GM23338 (cell line): ENCODE data around the gene FUT2. TPM values are rescaled to one million over a fixed set of nuclear protein-coding genes. Genes with fewer than 3 reads are reported as not detected.

Source experiments
- ATAC-seq: fragments of 200-7000 bp; cut with Tn5 transposase; 3 replicates; pipeline ENCODE4 v1.9.1; 2020
- DNase-seq: peaks from one replicate; pipeline ENCODE4 v3.0.0-alpha.2; 2015; ENCODE audit warnings: low spot score
- H2AFZ ChIP-seq: fragments of 200-600 bp; sonication (generic); 2 replicates; pipeline ENCODE4 v1.8.0; 2016; ENCODE audit warnings: antibody characterized with exemption, mild to moderate bottlenecking, moderate library complexity
- H3F3A ChIP-seq: fragments of 200-600 bp; sonication (generic); replicated peaks from 2 replicates; pipeline ENCODE4 v1.8.0; 2017; ENCODE audit warnings: antibody characterized with exemption, mixed run types, low read depth
- H3K27ac ChIP-seq: fragments of 200-600 bp; sonication (generic); 2 replicates; pipeline ENCODE4 v1.6.1; 2016; ENCODE audit warnings: low read depth
- H3K27me3 ChIP-seq: fragments of 200-600 bp; sonication (generic); 2 replicates; pipeline ENCODE4 v1.8.0; 2016; ENCODE audit warnings: mild to moderate bottlenecking, mixed run types, moderate library complexity; ENCODE audit not compliant: insufficient read depth
- H3K36me3 ChIP-seq: fragments of 200-600 bp; sonication (generic); 2 replicates; pipeline ENCODE4 v1.8.0; 2016; ENCODE audit warnings: mild to moderate bottlenecking; ENCODE audit not compliant: insufficient read depth
- H3K4me1 ChIP-seq: fragments of 200-600 bp; sonication (generic); 2 replicates; pipeline ENCODE4 v1.8.0; 2016; ENCODE audit warnings: mild to moderate bottlenecking, moderate library complexity; ENCODE audit not compliant: insufficient read depth
- H3K4me2 ChIP-seq: fragments of 200-600 bp; sonication (generic); 2 replicates; pipeline ENCODE4 v1.7.1; 2017; ENCODE audit warnings: mixed run types
- H3K4me3 ChIP-seq: fragments of 200-600 bp; sonication (generic); 2 replicates; pipeline ENCODE4 v1.6.1; 2016; ENCODE audit warnings: mixed run types
- H3K79me2 ChIP-seq: fragments of 200-600 bp; sonication (generic); replicated peaks from 2 replicates; pipeline ENCODE4 v1.8.0; 2017; ENCODE audit warnings: mild to moderate bottlenecking; ENCODE audit not compliant: insufficient read depth
- H3K9me2 ChIP-seq: fragments of 200-600 bp; sonication (generic); 2 replicates; pipeline ENCODE4 v1.8.0; 2017; ENCODE audit not compliant: insufficient read depth
- H4K20me1 ChIP-seq: fragments of 200-600 bp; sonication (generic); replicated peaks from 2 replicates; pipeline ENCODE4 v1.8.0; 2017; ENCODE audit warnings: mild to moderate bottlenecking; ENCODE audit not compliant: insufficient read depth
- H3K27ac Mint-ChIP-seq: 2 replicates; pipeline ENCODE4 v1.8.0; 2020; ENCODE audit warnings: inconsistent platforms, mild to moderate bottlenecking, moderate library complexity, mixed read lengths
- H3K27me3 Mint-ChIP-seq: 3 replicates; pipeline ENCODE4 v1.8.0; 2022; ENCODE audit warnings: low read depth, mild to moderate bottlenecking, moderate library complexity, mixed read lengths, inconsistent platforms; ENCODE audit not compliant: insufficient read depth, poor library complexity
- H3K36me3 Mint-ChIP-seq: 3 replicates; pipeline ENCODE4 v1.8.0; 2021; ENCODE audit warnings: low read depth, mild to moderate bottlenecking, inconsistent platforms, moderate library complexity, mixed read lengths
- H3K4me1 Mint-ChIP-seq: 3 replicates; pipeline ENCODE4 v1.8.0; 2020; ENCODE audit warnings: mild to moderate bottlenecking, inconsistent platforms, mixed read lengths
- H3K4me3 Mint-ChIP-seq: 3 replicates; pipeline ENCODE4 v1.8.0; 2021; ENCODE audit warnings: moderate library complexity, mild to moderate bottlenecking, inconsistent platforms, mixed read lengths
- H3K9me3 Mint-ChIP-seq: 3 replicates; pipeline ENCODE4 v1.8.0; 2020; ENCODE audit warnings: moderate library complexity, mild to moderate bottlenecking, inconsistent platforms, mixed read lengths
- CREB1 ChIP-seq: fragments of 250-450 bp; sonication (Bioruptor Pico); IDR thresholded peaks from 2 replicates; pipeline ENCODE4 v1.5.0; 2020; ENCODE audit warnings: low read depth, mild to moderate bottlenecking, moderate library complexity
- CTCF ChIP-seq, 2 experiments: fragments of 200-600 bp in 1 of 2; sonication (generic) in 1 of 2; conservative IDR thresholded peaks; 2 replicates each; pipeline versions ENCODE4 v1.5.1 to v1.6.1; 2016 to 2017; ENCODE audit warnings: antibody characterized with exemption in 2 of 2, low read depth in 2 of 2, mild to moderate bottlenecking in 2 of 2, moderate library complexity in 1 of 2
- ETS1 ChIP-seq: IDR thresholded peaks from 2 replicates; pipeline ENCODE4 v1.6.1; 2016; ENCODE audit warnings: antibody characterized with exemption
- EZH2phosphoT487 ChIP-seq: fragments of 200-600 bp; sonication (generic); IDR thresholded peaks from one replicate; pipeline ENCODE4 v1.8.1; 2018; ENCODE audit warnings: antibody characterized with exemption; ENCODE audit not compliant: unreplicated experiment
- JUNB ChIP-seq: IDR thresholded peaks from one replicate; pipeline ENCODE4 v1.6.1; 2016; ENCODE audit warnings: antibody characterized with exemption; ENCODE audit not compliant: unreplicated experiment
- NANOG ChIP-seq: IDR thresholded peaks from 2 replicates; pipeline ENCODE4 v1.6.1; 2016; ENCODE audit warnings: antibody characterized with exemption, borderline replicate concordance
- POLR2AphosphoS5 ChIP-seq: IDR thresholded peaks from 2 replicates; pipeline ENCODE4 v1.6.1; 2016; ENCODE audit warnings: antibody characterized with exemption, low read depth
- REST ChIP-seq: IDR thresholded peaks from one replicate; pipeline ENCODE4 v1.6.1; 2018; ENCODE audit warnings: antibody characterized with exemption; ENCODE audit not compliant: unreplicated experiment
- STAT1 ChIP-seq: IDR thresholded peaks from one replicate; pipeline ENCODE4 v1.6.1; 2016; ENCODE audit warnings: antibody characterized with exemption; ENCODE audit not compliant: unreplicated experiment
- ZNF114 ChIP-seq: fragments of 250-450 bp; sonication (Bioruptor Pico); IDR thresholded peaks from 2 replicates; pipeline ENCODE4 v1.5.0; 2020; ENCODE audit warnings: mild to moderate bottlenecking, moderate library complexity
- ZNF331 ChIP-seq: fragments of 250-450 bp; sonication (Bioruptor Pico); IDR thresholded peaks from 2 replicates; pipeline ENCODE4 v1.5.0; 2020; ENCODE audit warnings: low read depth, mild to moderate bottlenecking, moderate library complexity
- polyA plus RNA-seq: library from polyadenylated mRNA; unstranded; fragments of >200 nt; fragmentation: Nextera tagmentation; extraction: Ambion mirVana; gene quantifications from 2 replicates; pipeline ENCODE4 v1.2.1, GENCODE V29; 2016
- total RNA-seq: library from RNA; depleted of rRNA; stranded (reverse); fragments of >200 nt; shearing (Covaris generic); gene quantifications from 2 replicates; pipeline ENCODE4 v1.2.3, GENCODE V29; 2014

The FUT2 gene
- total and polyA plus RNA-seq, 2 experiments from 2014 or later, result 5.0 to 5.6 TPM

- no peak for TF ChIP-seq CTCF (conservative IDR thresholded peaks at IDR 0.05; ENCODE audit: low read depth in 2 of 2)
- no peak for TF ChIP-seq ETS1
- TF ChIP-seq CREB1 (CRISPR knock-in tag), result no peak
- TF ChIP-seq JUNB, result no peak
- TF ChIP-seq POLR2AphosphoS5, result no peak
- TF ChIP-seq ZNF114 (CRISPR knock-in tag), result no peak
- TF ChIP-seq NANOG, result no peak
- no peak for TF ChIP-seq REST
- TF ChIP-seq ZNF331 (CRISPR knock-in tag), result no peak
- no peak for TF ChIP-seq STAT1
These were observed 24.9 kb upstream of the FUT2 start (continued) for GRCh38 chr19:48670699-48671445.

- Histone ChIP-seq H3K27me3 (no peaks in the 10 kb centered on the region), H3K79me2 (no peaks in the 10 kb centered on the region), H4K20me1 (no peaks in the 10 kb centered on the region), H3K36me3 (no peaks in the 10 kb centered on the region), H3F3A (no peaks in the 10 kb centered on the region), H3K4me1 (peaks cover 23% of the 10 kb centered on the region), H3K4me3 (no peak overlapping the region), H3K9me2 (no peaks in the 10 kb centered on the region), H3K27ac (no peak overlapping the region), H3K4me2 (no peak overlapping the region), H2AFZ (no peak overlapping the region)
- DNase-seq, result no peak
- TF ChIP-seq CTCF (conservative IDR thresholded peaks at IDR 0.05; ENCODE audit: low read depth in 2 of 2) (no peak; a peak in 1 of 4 replicates), REST (no peak), CREB1 (CRISPR knock-in tag) (no peak), ETS1 (no peak), EZH2phosphoT487 (no peak), ZNF114 (CRISPR knock-in tag) (no peak), NANOG (no peak), ZNF331 (CRISPR knock-in tag) (no peak), STAT1 (no peak), JUNB (no peak)
- peaks cover 22% of the 10 kb centered on the region for H3K27me3 Mint-ChIP-seq
- H3K4me3 Mint-ChIP-seq, result no peak overlapping the region
- no peak overlapping the region for H3K27ac Mint-ChIP-seq
- H3K36me3 Mint-ChIP-seq, result no peaks in the 10 kb centered on the region; the same call in 2 of the 3 replicates
- H3K9me3 Mint-ChIP-seq, result peaks cover 9% of the 10 kb centered on the region; the same call in 2 of the 3 replicates
- H3K4me1 Mint-ChIP-seq, result peaks cover 33% of the 10 kb centered on the region
- no peak for ATAC-seq
These were observed 24.2 kb upstream of the FUT2 start for GRCh38 chr19:48671446-48671995.
